HFF-Myc (cell line): ENCODE data around the gene SSBP3.

Experiments used
- DNase-seq: peaks from one replicate; pipeline ENCODE4 v3.0.0-alpha.2; 2011; ENCODE audit warnings: low read depth; ENCODE audit errors: extremely low read depth
- H3K4me3 ChIP-seq: replicated peaks from 2 replicates; pipeline ENCODE4 v1.5.1; 2011; ENCODE audit warnings: low read depth, mild to moderate bottlenecking, control low read depth, low read length
- CTCF ChIP-seq: IDR thresholded peaks from 2 replicates; pipeline ENCODE4 v1.5.1; 2012; ENCODE audit warnings: mild to moderate bottlenecking, low read depth, low read length, control low read depth; ENCODE audit errors: missing control alignments

SSBP3 gene

GRCh38 chr1:54221867-54222484 is 184.2 kb downstream of the SSBP3 start:
- no peak overlapping the region for H3K4me3 ChIP-seq
- DNase-seq, result no peak
- TF ChIP-seq CTCF, result no peak

- no peak for TF ChIP-seq CTCF
- H3K4me3 ChIP-seq, result no peak overlapping the region
- no peak for DNase-seq
Measured at GRCh38 chr1:54221113-54221834, 184.9 kb downstream of the SSBP3 start.

GRCh38 chr1:54220004-54220811 is 186.0 kb downstream of the SSBP3 start:
- no peak for TF ChIP-seq CTCF
- no peak overlapping the region for H3K4me3 ChIP-seq
- DNase-seq, result no peak

GRCh38 chr1:54219688-54220003 is 186.5 kb downstream of the SSBP3 start:
- H3K4me3 ChIP-seq, result no peak overlapping the region
- no peak for TF ChIP-seq CTCF
- no peak for DNase-seq

GRCh38 chr1:54218883-54219687 is 187.1 kb downstream of the SSBP3 start:
- TF ChIP-seq CTCF, result no peak
- H3K4me3 ChIP-seq, result no peak overlapping the region
- DNase-seq, result no peak

- no peak for DNase-seq
- no peak overlapping the region for H3K4me3 ChIP-seq
- TF ChIP-seq CTCF, result no peak
Measured at GRCh38 chr1:54215523-54215922, 190.7 kb downstream of the SSBP3 start.
